GM19025 (cell line): ENCODE measurements around the gene PHF12.
"Not testable (repeated sequence)": the region's sequence is repeated elsewhere in the genome, so short reads cannot be mapped to it uniquely, and the experiment has no call there.

Source experiments
- ATAC-seq: cut with Tn5 transposase; IDR thresholded peaks from one replicate; pipeline ENCODE4 v1.9.1; 2021; ENCODE audit warnings: mild to moderate bottlenecking, low read depth, moderate library complexity; ENCODE audit not compliant: unreplicated experiment

PHF12 gene

GRCh38 chr17:28888832-28889231 is 62.5 kb downstream of the PHF12 start:
- no peak for ATAC-seq

- no peak for ATAC-seq
Observed at GRCh38 chr17:28887871-28888471, 63.3 kb downstream of the PHF12 start.

- ATAC-seq = no peak
Observed at GRCh38 chr17:28885951-28886350, 65.4 kb downstream of the PHF12 start.

GRCh38 chr17:28885363-28885762 is 66.0 kb downstream of the PHF12 start:
- ATAC-seq = no peak

GRCh38 chr17:28883967-28884702 is 67.2 kb downstream of the PHF12 start:
- ATAC-seq = no peak

GRCh38 chr17:28882154-28882895 is 69.0 kb downstream of the PHF12 start:
- no peak for ATAC-seq

DNA sequence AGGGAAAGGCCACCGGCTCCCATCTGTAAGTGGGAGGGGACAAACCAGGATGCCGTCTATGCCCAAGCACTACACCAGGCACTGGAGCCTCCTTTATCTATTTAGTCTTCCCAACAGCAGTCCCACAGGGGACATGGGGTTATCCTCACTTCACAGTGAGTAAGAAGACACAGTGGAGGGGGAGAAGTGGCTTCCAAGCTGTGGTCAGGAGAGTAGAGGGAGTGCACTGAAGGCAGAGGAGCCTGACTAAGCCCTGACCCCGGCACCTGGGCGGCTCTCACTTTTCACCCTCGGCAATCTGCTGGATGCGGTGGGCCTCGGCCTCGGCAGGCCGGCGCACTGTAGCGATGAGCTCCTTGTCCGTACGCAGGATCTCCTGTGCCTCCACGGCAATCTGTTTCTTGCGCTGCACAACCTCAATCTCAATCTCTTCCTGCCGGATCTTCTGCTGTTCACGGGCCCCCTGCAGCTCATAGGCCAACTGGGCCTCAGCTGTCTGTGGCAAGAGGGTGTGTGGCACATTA is 69.7 kb downstream of the PHF12 start:
- ATAC-seq = no peak

GRCh38 chr17:28880572-28880945 is 70.8 kb downstream of the PHF12 start:
- ATAC-seq = no peak

DNA sequence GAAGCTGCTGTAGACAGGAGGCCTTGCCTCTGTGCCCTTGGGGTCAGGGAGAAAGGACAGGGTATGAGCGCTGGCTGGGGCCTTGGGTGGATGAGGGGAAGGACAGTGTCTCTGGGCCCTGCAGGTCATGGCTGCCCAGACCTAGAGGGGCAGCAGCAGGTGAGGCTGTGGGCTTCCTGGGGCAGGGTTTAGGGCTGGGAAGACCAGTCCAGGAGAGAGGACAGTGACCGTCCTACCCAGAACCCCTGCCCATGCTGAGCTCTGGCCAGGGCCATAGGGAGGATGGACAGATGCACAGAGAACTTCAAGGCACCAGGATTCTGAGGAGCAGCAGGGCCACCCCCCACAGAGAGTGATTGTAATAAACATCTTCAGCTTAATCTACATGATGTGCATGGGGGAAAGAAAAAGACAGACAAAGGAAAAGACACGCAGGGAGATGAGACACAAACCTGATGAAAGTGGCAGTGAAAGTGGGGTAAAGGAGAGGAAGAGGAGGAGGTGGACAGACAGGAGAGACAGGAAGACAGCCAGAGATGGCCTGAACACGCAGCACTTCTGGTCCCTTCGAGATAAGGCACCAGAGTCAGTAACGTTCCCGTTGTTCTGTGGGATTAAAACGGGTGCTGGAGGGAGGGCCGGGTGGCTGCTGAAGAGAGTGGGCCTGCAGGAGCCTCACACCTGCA is 71.3 kb downstream of the PHF12 start:
- ATAC-seq = no peak

DNA sequence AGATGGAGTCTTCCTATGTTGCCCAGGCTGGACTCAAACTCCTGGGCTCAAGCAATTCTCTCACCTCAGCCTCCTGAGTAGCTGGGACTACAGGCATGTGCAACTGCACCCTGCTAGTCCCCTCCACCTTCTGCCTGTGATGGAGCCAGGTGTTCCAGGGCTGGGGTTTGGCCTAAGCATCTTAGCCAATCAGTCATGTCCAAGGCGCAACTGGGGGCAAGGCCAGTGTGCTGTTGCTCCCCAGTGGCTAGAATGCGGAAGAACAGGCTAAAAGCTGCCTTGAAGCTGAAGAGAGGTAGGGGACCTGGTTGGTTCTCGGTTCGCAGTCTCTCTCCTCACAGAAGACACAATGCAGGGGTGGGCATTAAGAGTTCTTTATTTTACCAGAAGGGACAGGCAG is 72.3 kb downstream of the PHF12 start:
- ATAC-seq = no peak

- ATAC-seq = no peak
Observed at GRCh38 chr17:28878158-28878910, 73.0 kb downstream of the PHF12 start.

DNA sequence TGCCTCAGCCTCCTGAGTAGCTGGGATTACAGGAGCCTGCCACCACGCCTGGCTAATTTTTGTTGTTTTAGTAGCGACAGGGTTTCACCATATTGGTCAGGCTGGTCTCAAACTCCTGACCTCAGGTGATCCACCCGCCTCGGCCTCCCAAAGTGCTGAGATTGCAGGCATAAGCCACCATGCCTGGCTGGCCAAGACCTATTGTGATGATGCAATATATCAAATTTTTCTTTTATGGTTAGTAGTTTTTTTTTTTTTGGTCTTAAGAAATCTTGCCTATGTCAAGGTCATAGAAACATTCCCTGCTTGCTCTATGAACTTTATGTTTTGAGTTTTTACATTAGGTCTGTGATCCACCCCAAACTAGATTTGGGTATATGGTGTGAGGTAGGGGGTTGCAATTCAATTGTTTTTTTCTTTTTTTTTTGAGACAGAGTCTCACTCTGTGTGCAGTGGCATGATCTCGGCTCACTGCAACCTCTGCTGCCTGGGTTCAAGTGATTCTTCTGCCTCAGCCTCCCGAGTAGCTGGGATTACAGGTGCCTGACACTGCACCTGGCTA is 74.1 kb downstream of the PHF12 start:
- not testable (repeated sequence) for ATAC-seq

DNA sequence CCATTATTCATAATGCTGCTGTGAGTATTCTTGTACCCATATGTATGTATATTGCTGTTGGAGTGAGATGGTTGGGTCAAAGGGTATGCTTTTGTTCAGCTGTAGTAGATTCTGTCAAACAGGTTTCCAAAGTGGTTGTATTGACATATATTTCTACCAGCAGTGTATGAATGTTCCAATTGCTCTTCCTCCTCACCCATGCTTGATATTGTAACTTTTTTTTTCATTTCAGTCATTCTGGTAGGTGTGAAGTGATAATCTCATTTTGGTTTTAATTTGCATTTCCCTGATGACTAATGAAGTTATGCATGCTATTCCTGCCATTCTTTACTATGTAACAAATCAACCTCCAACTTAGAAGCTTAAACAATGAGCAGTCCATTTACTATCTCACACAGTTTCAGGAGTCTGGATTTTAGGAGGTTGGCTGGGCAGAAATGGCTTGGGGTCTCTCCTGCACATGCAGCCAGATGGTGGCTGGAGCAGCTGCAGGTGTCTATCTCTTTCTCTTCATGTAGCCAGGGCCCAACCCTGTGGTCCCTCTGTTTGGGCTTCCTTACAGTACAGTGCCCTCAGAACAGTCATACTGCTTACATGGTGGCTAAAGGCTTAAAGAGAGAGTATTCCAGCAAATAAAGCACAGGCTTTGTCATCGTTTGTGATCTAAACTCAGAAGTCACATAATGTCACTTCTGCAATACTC is 75.3 kb downstream of the PHF12 start:
- no peak for ATAC-seq

DNA sequence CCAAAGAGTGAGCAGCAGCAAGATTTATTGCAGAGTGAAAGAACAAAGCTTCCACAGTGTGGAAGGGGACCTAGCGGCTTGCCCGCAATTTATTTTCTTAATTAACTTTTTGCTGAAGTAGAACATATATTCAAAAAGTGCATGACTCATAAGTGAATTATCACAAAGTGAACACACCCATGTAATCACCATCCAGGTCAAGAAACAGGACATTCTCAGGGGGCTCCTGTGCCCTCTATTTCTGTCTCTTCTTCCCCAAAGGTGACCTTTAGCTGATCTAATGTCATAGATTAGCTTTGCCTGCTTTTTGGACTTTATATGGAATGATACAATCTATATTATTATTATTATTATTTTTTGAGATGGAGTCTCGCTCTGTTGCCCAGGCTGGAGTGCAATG is 76.6 kb downstream of the PHF12 start:
- ATAC-seq = no peak

DNA sequence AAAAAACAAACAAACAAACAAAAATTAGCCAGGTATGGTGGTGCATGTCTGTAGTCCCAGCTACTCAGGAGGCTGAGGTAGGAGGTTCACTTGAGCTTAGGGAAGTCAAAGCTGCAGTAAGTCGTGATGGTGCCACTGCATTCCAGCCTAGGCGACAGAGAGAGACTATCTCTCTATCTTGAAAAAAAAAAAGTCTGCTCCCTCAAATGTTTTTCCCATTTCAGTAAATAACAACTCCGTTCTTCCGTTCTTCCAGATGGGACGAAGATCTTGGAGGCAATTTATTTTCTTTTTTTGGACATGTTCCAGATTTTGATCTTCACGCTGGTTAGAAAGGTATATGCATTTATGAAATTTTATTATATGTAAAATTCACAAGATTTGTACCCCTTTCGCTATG is 77.5 kb downstream of the PHF12 start:
- ATAC-seq = no peak

DNA sequence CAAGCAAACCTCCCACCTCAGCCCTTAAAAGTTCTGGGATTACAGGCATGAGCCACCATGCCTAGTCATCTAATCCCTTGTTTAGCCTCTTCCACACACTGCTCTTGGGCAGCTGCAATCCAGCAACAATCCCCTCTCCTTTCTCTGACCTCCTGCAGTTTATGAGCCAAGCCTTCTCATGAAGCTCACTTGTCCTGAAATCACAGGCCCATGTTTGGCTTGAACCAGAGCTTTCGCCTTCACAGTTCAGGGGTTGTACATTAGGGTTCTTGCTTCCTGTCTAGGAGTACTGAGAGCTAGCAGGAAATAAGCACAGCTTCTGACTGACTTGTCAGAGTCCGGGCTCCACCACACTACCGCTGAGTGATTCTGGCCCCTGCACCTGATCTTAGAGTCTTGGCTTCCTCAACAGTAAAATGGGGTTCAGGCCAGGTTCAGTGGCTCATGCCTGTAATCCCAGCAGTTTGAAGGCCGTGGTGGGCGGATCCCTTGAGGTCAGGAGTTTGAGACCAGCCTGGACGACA is 80.2 kb downstream of the PHF12 start:
- ATAC-seq = peak; percentile 97

DNA sequence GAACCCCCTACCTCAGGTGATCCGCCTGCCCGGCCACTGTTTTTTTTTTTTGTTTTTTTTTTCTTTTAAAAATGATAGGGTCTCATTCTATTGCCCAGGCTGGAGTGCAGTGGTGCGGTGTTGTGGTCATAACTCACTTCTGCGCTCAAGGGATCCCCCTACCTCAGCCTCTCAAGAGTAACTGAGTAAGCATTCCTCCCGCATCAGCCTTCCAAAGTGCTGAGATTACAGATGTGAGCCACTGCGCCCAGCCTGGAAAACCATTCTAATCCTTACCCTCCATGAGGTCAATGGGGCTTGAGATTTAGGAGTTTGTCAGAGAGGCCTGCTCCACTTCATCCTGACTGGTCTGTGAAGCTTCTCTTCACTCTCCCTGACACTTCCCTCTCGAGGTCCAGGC is 84.0 kb downstream of the PHF12 start:
- ATAC-seq = no peak

DNA sequence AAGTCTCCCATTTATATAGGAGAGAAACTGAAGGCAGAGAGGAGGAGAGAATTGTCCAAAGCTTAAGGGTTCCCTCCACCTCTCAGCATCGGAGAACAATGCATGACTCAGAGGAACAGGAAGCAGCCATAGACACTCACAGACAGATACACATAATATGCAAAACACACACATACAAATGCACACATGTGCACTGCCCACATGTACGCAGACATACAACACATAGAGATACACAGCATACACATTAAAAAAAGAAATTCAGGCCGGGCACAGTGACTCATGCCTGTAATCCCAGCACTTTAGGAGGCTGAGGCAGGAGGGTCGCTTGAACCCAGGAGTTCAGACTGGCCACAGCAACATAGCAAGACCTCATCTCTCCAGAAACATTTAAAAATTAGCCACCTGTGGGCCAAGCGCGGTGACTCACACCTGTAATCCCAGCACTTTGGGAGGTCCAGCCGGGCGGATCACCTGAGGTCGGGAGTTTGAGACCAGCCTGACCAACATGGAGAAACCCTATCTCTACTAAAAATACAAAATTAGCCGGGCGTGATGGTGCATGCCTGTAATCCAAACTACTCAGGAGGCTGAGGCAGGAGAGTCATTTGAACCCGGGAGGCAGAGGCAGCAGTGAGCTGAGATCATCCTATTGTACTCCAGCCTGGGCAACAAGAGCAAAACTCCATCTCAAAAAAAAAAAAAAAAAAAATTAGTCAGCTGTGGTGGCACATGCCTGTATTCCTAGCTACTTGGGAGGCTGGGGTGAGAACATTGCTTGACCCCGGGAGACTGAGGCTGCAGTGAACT is 85.2 kb downstream of the PHF12 start:
- no peak for ATAC-seq
